K562 (cell line): ENCODE data around the gene DDX50. TPM values are rescaled to one million over a fixed set of nuclear protein-coding genes. Genes with fewer than 3 reads are reported as not detected.

Experiments
- AFF4 ChIP-seq: sonication (generic); formaldehyde crosslinking; IDR thresholded peaks from 2 replicates; pipeline ENCODE4 v1.8.0; 2023; ENCODE audit warnings: mild to moderate bottlenecking, missing genetic modification reagents
- ETV5 ChIP-seq: sonication (generic); formaldehyde crosslinking; IDR thresholded peaks from 2 replicates; pipeline ENCODE4 v1.4.0; 2020; ENCODE audit warnings: low read depth, mild to moderate bottlenecking, missing genetic modification reagents
- FOXA3 ChIP-seq, 2 experiments: fragments of 450-650 bp in 1 of 2; sonication (generic) in 1 of 2; formaldehyde crosslinking; IDR thresholded peaks in 1 of 2; conservative IDR thresholded peaks in 1 of 2; 2 replicates each; pipeline versions ENCODE4 v1.4.0 to v1.8.0; 2020 to 2022; ENCODE audit warnings: mild to moderate bottlenecking in 2 of 2, missing genetic modification reagents in 1 of 2
- HMGN3 ChIP-seq: IDR thresholded peaks from 2 replicates; pipeline ENCODE4 v1.6.1; 2011; ENCODE audit warnings: borderline replicate concordance, low read depth, mild to moderate bottlenecking, mixed read lengths, low read length; ENCODE audit not compliant: insufficient read length; ENCODE audit errors: extremely low read depth
- KDM4B ChIP-seq, 2 experiments: fragments of 450-650 bp in 1 of 2; sonication (generic) in 1 of 2; IDR thresholded peaks; 2 replicates each; pipeline ENCODE4 v1.6.1; 2016 to 2017; ENCODE audit warnings: borderline replicate concordance in 2 of 2, antibody characterized with exemption in 1 of 2, low read depth in 1 of 2, mild to moderate bottlenecking in 1 of 2
- MTA2 ChIP-seq: fragments of 450-650 bp; IDR thresholded peaks from 2 replicates; pipeline ENCODE4 v1.6.1; 2016; ENCODE audit warnings: low read depth
- NELFE ChIP-seq: IDR thresholded peaks from 2 replicates; pipeline ENCODE4 v1.6.1; 2011; ENCODE audit warnings: mild to moderate bottlenecking; ENCODE audit not compliant: insufficient read depth, insufficient read length
- NFXL1 ChIP-seq: fragments of 450-650 bp; formaldehyde crosslinking; IDR thresholded peaks from 2 replicates; pipeline ENCODE4 v1.4.0; 2021; ENCODE audit warnings: mild to moderate bottlenecking
- NR0B1 ChIP-seq: fragments of 450-650 bp; IDR thresholded peaks from one replicate; pipeline ENCODE4 v1.6.1; 2018; ENCODE audit warnings: mild to moderate bottlenecking, moderate library complexity; ENCODE audit not compliant: partially characterized antibody
- PHB2 ChIP-seq: fragments of 450-650 bp; IDR thresholded peaks from 2 replicates; pipeline ENCODE4 v1.6.1; 2017; ENCODE audit warnings: low read depth
- RBBP5 ChIP-seq: fragments of 200-600 bp; sonication (generic); IDR thresholded peaks from 2 replicates; pipeline ENCODE4 v1.6.1; 2012; ENCODE audit warnings: borderline replicate concordance, mild to moderate bottlenecking, low read length, control low read depth, inconsistent platforms; ENCODE audit not compliant: insufficient read depth, poor library complexity, severe bottlenecking
- RBM25 ChIP-seq: fragments of 200-400 bp; formaldehyde crosslinking; IDR thresholded peaks from 2 replicates; pipeline ENCODE4 v1.6.1; 2018; ENCODE audit warnings: low read length, low read depth, moderate library complexity; ENCODE audit not compliant: severe bottlenecking
- SAFB ChIP-seq: fragments of 200-400 bp; formaldehyde crosslinking; IDR thresholded peaks from 2 replicates; pipeline ENCODE4 v1.6.1; 2017; ENCODE audit warnings: low read depth, low read length, borderline replicate concordance
- SMAD4 ChIP-seq: fragments of 250-450 bp; sonication (Bioruptor Pico); conservative IDR thresholded peaks from 2 replicates; pipeline ENCODE4 v1.8.0; 2021; ENCODE audit warnings: inconsistent platforms, mild to moderate bottlenecking, moderate library complexity
- SMARCB1 ChIP-seq: IDR thresholded peaks from 2 replicates; pipeline ENCODE4 v1.6.1; 2011; ENCODE audit warnings: improper control_type of control experiment, low read depth; ENCODE audit not compliant: insufficient read length
- TEAD4 ChIP-seq, 2 experiments: sonication (generic) in 1 of 2; formaldehyde crosslinking in 1 of 2; IDR thresholded peaks; 2 replicates each; pipeline versions ENCODE4 v1.6.1 to v1.8.0; 2012 to 2022; ENCODE audit warnings: borderline replicate concordance in 1 of 2, inconsistent platforms in 1 of 2, low read length in 1 of 2, mild to moderate bottlenecking in 1 of 2, missing genetic modification reagents in 1 of 2
- ZBTB2 ChIP-seq: fragments of 450-650 bp; IDR thresholded peaks from 2 replicates; pipeline ENCODE4 v1.6.1; 2016; ENCODE audit warnings: antibody characterized with exemption
- ZNF224 ChIP-seq: sonication (generic); formaldehyde crosslinking; IDR thresholded peaks from 2 replicates; pipeline ENCODE4 v1.8.0; 2022; ENCODE audit warnings: mild to moderate bottlenecking, missing genetic modification reagents
- ZNF76 ChIP-seq: fragments of 250-450 bp; sonication (Bioruptor Pico); IDR thresholded peaks from 2 replicates; pipeline ENCODE4 v1.4.0; 2020; ENCODE audit warnings: mild to moderate bottlenecking, moderate library complexity, borderline replicate concordance
- polyA plus RNA-seq, 8 experiments: library from polyadenylated mRNA; depleted of rRNA in 4 of 8; stranded (reverse) in 5 of 8; unstranded in 3 of 8; fragments of >200 nt; fragmentation: Nextera tagmentation in 2 of 8; fragmentation: Illumina TruSeq in 1 of 8; extraction: Ambion mirVana in 2 of 8; extraction: Trizol in 1 of 8; gene quantifications; 2 replicates each; pipeline versions ENCODE4 v1.2.1 to v1.2.3, GENCODE V29; 2011 to 2014; ENCODE audit warnings: inconsistent platforms in 1 of 8, missing spikeins in 1 of 8
- total RNA-seq, 7 experiments: library from RNA; depleted of rRNA in 6 of 7; stranded (reverse); fragments of >200 nt in 6 of 7; fragmentation: Illumina TruSeq in 2 of 7; extraction: Trizol in 2 of 7; gene quantifications; 2 replicates each; pipeline versions ENCODE4 v1.2.1 to v1.2.3, GENCODE V29; 2011 to 2021; ENCODE audit warnings: low replicate concordance in 1 of 7

The DDX50 gene
- total and polyA plus RNA-seq, 9 of the 15 experiments (the other 6 are each of a cell fraction or from before 2014, with no cell fraction given): 36.7 to 86.8 (median 57.4) TPM

GRCh38 chr10:68988530-68989316 is 87.6 kb downstream of the DDX50 start, which contains the start of gene KIFBP (continued):
- TF ChIP-seq AFF4 (CRISPR knock-in tag) (0 out of 2 replicates have a peak, but pooled peaks have one; percentile 67), NR0B1 (no peak), HMGN3 (peak; percentile 81), KDM4B (IDR thresholded peaks at IDR 0.05; ENCODE audit: borderline replicate concordance in 2 of 2, low read depth in 1 of 2) (peak in 1 of 2 experiments; percentile 67; a peak in 1 of 4 replicates), ZNF76 (CRISPR knock-in tag) (peak; percentile 35; the same call in 1 of the 2 replicates), TEAD4 (IDR thresholded peaks at IDR 0.05; ENCODE audit: low read length) (peak; percentile 78), TEAD4 (CRISPR knock-in tag; IDR thresholded peaks at IDR 0.05; ENCODE audit: borderline replicate concordance) (no peak), SMAD4 (CRISPR knock-in tag) (peak; percentile 80), FOXA3 (CRISPR knock-in tag; conservative IDR thresholded peaks at IDR 0.05 in 1 of 2, IDR thresholded peaks at IDR 0.05 in 1 of 2) (no peak), PHB2 (no peak), ZBTB2 (peak; percentile 43; the same call in 1 of the 2 replicates), ETV5 (CRISPR knock-in tag) (no peak), RBM25 (peak; percentile 89), NFXL1 (0 out of 2 replicates have a peak, but pooled peaks have one; percentile 20), NELFE (no peak), ZNF224 (CRISPR knock-in tag) (no peak), RBBP5 (peak; percentile 93), MTA2 (0 out of 2 replicates have a peak, but pooled peaks have one; percentile 18), SAFB (peak; percentile 91; the same call in 1 of the 2 replicates), SMARCB1 (peak; percentile 78)
